Large intestine (tissue), 3 donors: ENCODE measurements around the gene THOP1. TPM values are rescaled to one million over a fixed set of nuclear protein-coding genes. Genes with fewer than 3 reads are reported as not detected.
A peak's percentile ranks its signal among the peaks of the same experiment; 100 is the strongest.

ENCODE experiments used
- DNase-seq, 2 donors: peaks; one replicate each; pipeline versions ENCODE4 v3.0.0 to v3.0.0-alpha.2; 2013
- H3K27ac ChIP-seq: one replicate; pipeline ENCODE4 v1.5.1; 2013; ENCODE audit warnings: low read length
- H3K27me3 ChIP-seq: 2 replicates; pipeline ENCODE4 v1.6.1; 2013; ENCODE audit warnings: low read length; ENCODE audit not compliant: control insufficient read depth, insufficient read depth
- H3K36me3 ChIP-seq: 2 replicates; pipeline ENCODE4 v1.6.1; 2013; ENCODE audit warnings: low read length; ENCODE audit not compliant: control insufficient read depth, insufficient read depth
- H3K4me1 ChIP-seq: one replicate; pipeline ENCODE4 v1.6.1; 2013; ENCODE audit warnings: low read length; ENCODE audit not compliant: control insufficient read depth, insufficient read depth
- H3K4me3 ChIP-seq: one replicate; pipeline ENCODE4 v1.5.1; 2013; ENCODE audit warnings: low read length
- H3K9me3 ChIP-seq: one replicate; pipeline ENCODE4 v1.6.1; 2013; ENCODE audit warnings: mild to moderate bottlenecking, low read depth, low read length, moderate library complexity; ENCODE audit not compliant: control insufficient read depth
- WGBS: methylation state at CpG from one replicate; pipeline ENCODE4 v1.1.5; 2013; ENCODE audit warnings: low lambda C conversion rate; ENCODE audit not compliant: insufficient coverage; 5-methylcytosine and 5-hydroxymethylcytosine counted together
- polyA plus RNA-seq: library from polyadenylated mRNA; unstranded; fragments of 120-200 nt; gene quantifications from one replicate; pipeline ENCODE4 v1.2.1, GENCODE V29; 2013

THOP1 gene
- polyA plus RNA-seq, 1 donor, result 41.3 TPM

DNA sequence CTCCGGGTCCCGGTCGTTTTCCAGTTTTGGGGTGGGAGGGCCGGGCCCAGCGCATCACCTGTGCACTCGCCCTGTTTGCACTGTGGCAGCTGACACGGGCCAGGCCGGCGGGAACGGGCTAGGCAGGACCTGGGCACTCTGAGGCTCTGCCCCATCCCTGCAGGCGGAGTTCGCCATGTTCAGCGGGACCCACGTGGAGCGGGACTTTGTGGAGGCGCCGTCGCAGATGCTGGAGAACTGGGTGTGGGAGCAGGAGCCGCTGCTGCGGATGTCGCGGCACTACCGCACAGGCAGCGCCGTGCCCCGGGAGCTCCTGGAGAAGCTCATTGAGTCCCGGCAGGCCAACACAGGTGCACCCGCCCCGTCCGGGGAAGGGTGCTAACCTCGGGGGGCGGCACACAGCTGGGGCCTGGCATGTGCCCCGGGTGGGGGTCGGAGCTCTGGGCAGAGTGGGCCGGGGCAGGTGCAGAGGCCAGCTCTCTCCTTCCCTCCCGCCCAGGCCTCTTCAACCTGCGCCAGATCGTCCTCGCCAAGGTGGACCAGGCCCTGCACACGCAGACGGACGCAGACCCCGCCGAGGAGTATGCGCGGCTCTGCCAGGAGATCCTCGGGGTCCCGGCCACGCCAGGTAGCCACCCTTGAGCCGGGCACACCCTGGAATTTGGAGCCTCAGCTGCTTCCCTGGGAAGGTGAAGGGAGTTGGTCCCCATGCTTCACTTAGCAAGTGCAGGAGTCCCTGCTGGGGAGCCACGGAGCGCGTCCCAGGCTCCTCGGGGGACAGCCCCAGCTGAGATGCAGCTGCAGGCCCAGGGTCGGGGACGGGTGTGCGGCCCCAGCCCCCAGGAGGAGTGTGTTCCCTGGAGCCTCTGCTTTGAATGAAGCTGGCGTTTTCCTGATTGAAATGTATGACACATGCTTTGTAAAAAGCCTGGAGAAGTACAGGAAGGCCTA lies 25.1 kb downstream of the THOP1 start:
- no CpG with 5 or more reads among the region's 58 CpGs for WGBS
- Histone ChIP-seq H3K4me1 (peaks cover 18% of the 10 kb centered on the region), H3K36me3 (peaks cover 60% of the 10 kb centered on the region)

GRCh38 chr19:2811221-2811722 lies 26.0 kb downstream of the THOP1 start:
- Histone ChIP-seq H3K9me3 (peaks cover 19% of the 10 kb centered on the region), H3K4me3 (no peak overlapping the region), H3K27me3 (no peaks in the 10 kb centered on the region), H3K4me1 (peaks cover 18% of the 10 kb centered on the region), H3K27ac (peak overlapping the region; percentile 43), H3K36me3 (peaks cover 55% of the 10 kb centered on the region)
- peak; percentile 64 to 80 for DNase-seq
- WGBS, result 20% methylated on average over 2 of the region's 20 CpGs

More for the DNA sequence above, 25.1 kb downstream of the THOP1 start:
- peaks cover 19% of the 10 kb centered on the region for H3K9me3 ChIP-seq
- no peak overlapping the region for H3K4me3 ChIP-seq
- no peak for DNase-seq
- H3K27ac ChIP-seq, result no peak overlapping the region
- no peaks in the 10 kb centered on the region for H3K27me3 ChIP-seq

- peak in 1 of 2 donors; percentile 23 for DNase-seq
- H3K27ac ChIP-seq, result no peak overlapping the region
- peaks cover 19% of the 10 kb centered on the region for H3K9me3 ChIP-seq
- WGBS, result no CpG with 5 or more reads among the region's 34 CpGs
- peaks cover 18% of the 10 kb centered on the region for H3K4me1 ChIP-seq
- H3K27me3 ChIP-seq, result no peaks in the 10 kb centered on the region
- H3K36me3 ChIP-seq, result peaks cover 48% of the 10 kb centered on the region
- H3K4me3 ChIP-seq, result no peak overlapping the region
Observed at GRCh38 chr19:2811735-2812413, 26.6 kb downstream of the THOP1 start.

DNA sequence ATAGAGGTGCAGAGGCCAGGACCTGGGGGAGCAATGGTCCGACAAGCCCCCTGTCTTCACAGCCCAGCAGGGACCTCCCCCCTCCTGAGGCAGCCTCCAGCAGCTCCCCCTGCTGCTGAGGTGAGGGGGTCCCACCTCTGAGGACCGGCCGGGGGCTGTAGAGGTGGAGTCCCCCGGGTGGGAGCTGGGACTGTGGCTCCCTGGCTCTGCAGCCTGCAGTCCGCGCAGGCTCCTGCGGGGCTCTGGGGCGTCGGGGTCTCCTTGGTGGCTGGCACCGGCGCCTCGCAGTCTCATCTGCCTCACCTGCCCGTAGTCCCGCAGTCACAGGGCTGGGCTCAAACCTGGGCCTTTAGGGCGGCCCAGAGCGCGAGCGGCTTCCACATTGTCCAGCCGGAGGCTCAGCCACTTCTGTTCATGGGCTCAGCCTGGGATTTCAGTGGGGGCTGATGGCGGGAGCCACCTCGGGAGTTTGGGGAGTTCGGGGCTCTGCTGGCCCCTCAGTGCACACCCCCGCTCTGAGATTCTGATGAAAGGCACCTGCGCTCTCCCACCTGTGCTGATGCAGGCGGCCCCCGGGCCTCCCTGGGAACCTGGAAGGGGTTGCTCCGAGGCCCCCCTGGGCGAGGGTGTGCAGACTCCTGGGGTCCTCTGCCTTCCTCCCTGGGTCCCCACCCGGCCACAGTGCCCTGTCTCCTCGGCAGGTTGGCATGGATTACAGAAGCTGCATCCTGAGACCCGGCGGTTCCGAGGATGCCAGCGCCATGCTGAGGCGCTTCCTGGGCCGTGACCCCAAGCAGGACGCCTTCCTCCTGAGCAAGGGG lies 27.3 kb downstream of the THOP1 start:
- Histone ChIP-seq H3K4me3 (no peak overlapping the region), H3K9me3 (peaks cover 16% of the 10 kb centered on the region), H3K4me1 (peaks cover 18% of the 10 kb centered on the region), H3K27me3 (no peaks in the 10 kb centered on the region), H3K36me3 (peaks cover 42% of the 10 kb centered on the region), H3K27ac (no peak overlapping the region)
- DNase-seq, result no peak
- WGBS, result no CpG with 5 or more reads among the region's 37 CpGs

DNA sequence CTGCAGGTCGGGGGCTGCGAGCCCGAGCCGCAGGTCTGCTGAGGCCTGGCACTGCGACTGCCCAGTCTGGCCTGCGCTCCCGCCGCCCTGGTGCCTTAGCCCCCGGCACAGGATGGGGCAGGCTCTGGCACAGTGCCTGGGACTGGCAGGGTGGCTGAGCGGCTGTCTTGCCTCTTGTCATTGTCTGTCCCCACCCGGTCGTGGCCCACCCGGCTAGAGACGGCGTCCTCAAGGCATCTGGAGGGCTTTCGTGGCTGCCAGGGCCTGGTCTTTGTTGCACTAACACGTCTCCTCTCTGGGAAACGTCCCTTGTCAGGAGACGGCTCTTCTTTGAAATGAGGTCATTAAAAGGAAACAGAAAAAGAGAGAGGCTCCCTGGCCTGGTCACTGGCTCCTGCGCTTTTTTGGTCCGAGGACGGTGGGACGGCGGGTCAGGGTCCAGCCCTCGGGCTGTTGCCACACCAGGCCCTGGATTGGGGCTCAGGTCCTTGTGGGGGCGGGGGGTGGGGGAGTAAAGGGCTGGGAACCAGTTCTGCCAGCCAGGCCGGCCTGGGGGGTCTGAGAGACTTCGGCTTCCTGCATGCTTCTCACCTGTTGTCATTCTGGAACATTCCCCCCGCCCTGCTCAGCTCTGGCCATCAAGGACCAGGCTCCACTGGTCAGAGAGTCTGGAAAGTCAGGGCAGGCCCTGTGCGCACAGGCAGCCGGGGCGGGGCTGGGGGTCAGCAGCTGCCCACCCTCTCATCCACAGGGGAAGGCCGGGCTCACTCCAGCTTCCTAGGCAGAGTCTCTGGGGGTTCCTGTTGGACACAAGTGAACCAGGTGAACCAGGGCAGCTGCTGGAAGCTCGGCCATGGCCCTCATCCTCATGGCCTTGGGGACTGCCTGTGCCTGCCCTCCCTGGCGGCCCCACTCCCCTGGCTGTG lies 28.2 kb downstream of the THOP1 start:
- DNase-seq, result no peak
- Histone ChIP-seq H3K27ac (no peak overlapping the region), H3K27me3 (no peaks in the 10 kb centered on the region), H3K9me3 (peaks cover 9% of the 10 kb centered on the region), H3K4me3 (no peak overlapping the region), H3K36me3 (peaks cover 38% of the 10 kb centered on the region), H3K4me1 (peaks cover 18% of the 10 kb centered on the region)
- WGBS, result no CpG with 5 or more reads among the region's 35 CpGs

DNA sequence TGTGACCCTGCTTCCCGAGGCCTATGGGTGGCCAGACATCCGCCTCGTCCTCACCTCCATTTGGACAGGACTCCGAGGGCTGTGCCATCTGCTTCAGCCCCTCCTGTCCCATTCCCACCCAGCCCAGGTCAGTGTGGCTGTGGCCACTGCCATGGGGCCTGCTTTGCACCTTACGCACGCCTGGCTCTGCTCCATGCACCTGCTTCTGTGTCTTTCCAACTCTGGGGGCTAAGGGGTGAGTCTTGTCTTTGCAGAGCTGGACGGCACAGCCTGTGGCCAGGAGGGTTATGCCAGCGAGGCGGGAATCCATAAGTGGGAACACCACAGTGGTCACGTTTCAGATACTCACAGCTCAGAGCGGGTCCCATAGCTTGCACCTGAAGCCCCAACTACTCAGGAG lies 29.1 kb downstream of the THOP1 start:
- Histone ChIP-seq H3K9me3 (peaks cover 9% of the 10 kb centered on the region), H3K27me3 (no peaks in the 10 kb centered on the region), H3K36me3 (peaks cover 29% of the 10 kb centered on the region), H3K4me3 (no peak overlapping the region), H3K4me1 (peaks cover 18% of the 10 kb centered on the region), H3K27ac (no peak overlapping the region)
- no peak for DNase-seq
- whole genome bisulfite sequencing, result no CpG with 5 or more reads among the region's 11 CpGs

- DNase-seq, result no peak
- peaks cover 23% of the 10 kb centered on the region for H3K36me3 ChIP-seq
- peaks cover 9% of the 10 kb centered on the region for H3K9me3 ChIP-seq
- no CpG with 5 or more reads among the region's 13 CpGs for WGBS
- H3K27me3 ChIP-seq, result no peaks in the 10 kb centered on the region
- H3K27ac ChIP-seq, result no peak overlapping the region
- H3K4me1 ChIP-seq, result peaks cover 18% of the 10 kb centered on the region
- H3K4me3 ChIP-seq, result no peak overlapping the region
Observed at GRCh38 chr19:2815191-2815614, 29.9 kb downstream of the THOP1 start.

GRCh38 chr19:2815923-2816322 lies 30.6 kb downstream of the THOP1 start:
- no peak for DNase-seq
- no CpG with 5 or more reads among the region's 15 CpGs for WGBS
- Histone ChIP-seq H3K36me3 (peaks cover 16% of the 10 kb centered on the region), H3K27me3 (no peaks in the 10 kb centered on the region), H3K4me3 (no peak overlapping the region), H3K9me3 (peaks cover 9% of the 10 kb centered on the region), H3K27ac (no peak overlapping the region), H3K4me1 (peaks cover 13% of the 10 kb centered on the region)

GRCh38 chr19:2816641-2817040 lies 31.3 kb downstream of the THOP1 start:
- Histone ChIP-seq H3K4me3 (no peak overlapping the region), H3K36me3 (peaks cover 15% of the 10 kb centered on the region)
- DNase-seq, result no peak

More at GRCh38 chr19:2816641-2817040, 31.3 kb downstream of the THOP1 start:
- peaks cover 5% of the 10 kb centered on the region for H3K9me3 ChIP-seq
- H3K4me1 ChIP-seq, result peaks cover 6% of the 10 kb centered on the region
- no peaks in the 10 kb centered on the region for H3K27me3 ChIP-seq
- WGBS, result no CpG with 5 or more reads among the region's 16 CpGs
- H3K27ac ChIP-seq, result no peak overlapping the region
